Neural cell (in vitro differentiated cells): ENCODE measurements around the gene PRG3. TPM values are rescaled to one million over a fixed set of nuclear protein-coding genes. Genes with fewer than 3 reads are reported as not detected.

Experiments used
- H2AFZ ChIP-seq: fragments of 200-600, 300-800 bp; sonication (generic), shearing (Covaris generic); 2 replicates; pipeline ENCODE4 v1.6.0; 2014; ENCODE audit warnings: low read depth, mild to moderate bottlenecking, antibody characterized with exemption, low read length, moderate library complexity
- H3F3A ChIP-seq: fragments of 200-600 bp; shearing (Covaris generic); 2 replicates; pipeline ENCODE4 v1.6.1; 2016; ENCODE audit warnings: mild to moderate bottlenecking, moderate library complexity, mixed read lengths, antibody characterized with exemption, low read length; ENCODE audit not compliant: insufficient read depth, poor library complexity, severe bottlenecking
- H3K27ac ChIP-seq: fragments of 200-600, 300-800 bp; sonication (generic), shearing (Covaris generic); 2 replicates; pipeline ENCODE4 v1.5.1; 2014; ENCODE audit warnings: mild to moderate bottlenecking, low read length, moderate library complexity
- H3K27me3 ChIP-seq: fragments of 300-800, 200-600 bp; sonication (generic), shearing (Covaris generic); 2 replicates; pipeline ENCODE4 v1.6.0; 2014; ENCODE audit warnings: mild to moderate bottlenecking, low read depth, low read length, moderate library complexity; ENCODE audit not compliant: insufficient read depth
- H3K36me3 ChIP-seq: fragments of 300-800, 200-600 bp; sonication (generic), shearing (Covaris generic); 2 replicates; pipeline ENCODE4 v1.5.1; 2014; ENCODE audit warnings: mild to moderate bottlenecking, antibody characterized with exemption, low read length, moderate library complexity; ENCODE audit not compliant: insufficient read depth
- H3K4me2 ChIP-seq: fragments of 300-800, 200-600 bp; sonication (generic), shearing (Covaris generic); 2 replicates; pipeline ENCODE4 v1.6.0; 2014; ENCODE audit warnings: mild to moderate bottlenecking, low read length
- H3K4me3 ChIP-seq: fragments of 300-800, 200-600 bp; sonication (generic), shearing (Covaris generic); 2 replicates; pipeline ENCODE4 v1.5.1; 2014; ENCODE audit warnings: mild to moderate bottlenecking, low read length, moderate library complexity
- H3K79me2 ChIP-seq: fragments of 200-600 bp; shearing (Covaris generic); replicated peaks from 2 replicates; pipeline ENCODE4 v1.6.0; 2014; ENCODE audit warnings: mild to moderate bottlenecking, low read length, moderate library complexity; ENCODE audit not compliant: insufficient read depth
- H3K9ac ChIP-seq: fragments of 300-800, 200-600 bp; sonication (generic), shearing (Covaris generic); 2 replicates; pipeline ENCODE4 v1.6.1; 2016; ENCODE audit warnings: mild to moderate bottlenecking, low read length, mixed read lengths
- H3K9me2 ChIP-seq: fragments of 200-600 bp; shearing (Covaris generic); 2 replicates; pipeline ENCODE4 v1.6.1; 2016; ENCODE audit warnings: mild to moderate bottlenecking, low read length, mixed read lengths; ENCODE audit not compliant: insufficient read depth
- H3K9me3 ChIP-seq: fragments of 200-600, 300-800 bp; sonication (generic), shearing (Covaris generic); 2 replicates; pipeline ENCODE4 v1.6.1; 2016; ENCODE audit warnings: mild to moderate bottlenecking, mixed run types, low read length, moderate library complexity, mixed read lengths
- H4K20me1 ChIP-seq: fragments of 200-600 bp; shearing (Covaris generic); 2 replicates; pipeline ENCODE4 v1.6.1; 2016; ENCODE audit warnings: mild to moderate bottlenecking, mixed run types; ENCODE audit not compliant: insufficient read depth
- EP300 ChIP-seq: fragments of 450-650 bp; conservative IDR thresholded peaks from 2 replicates; pipeline ENCODE4 v1.6.1; 2014; ENCODE audit warnings: antibody characterized with exemption, mild to moderate bottlenecking, moderate library complexity; ENCODE audit not compliant: poor library complexity, severe bottlenecking
- EZH2 ChIP-seq: fragments of 200-600, 300-800 bp; shearing (Covaris generic), sonication (generic); IDR thresholded peaks from 2 replicates; pipeline ENCODE4 v1.6.1; 2014; ENCODE audit warnings: antibody characterized with exemption, low read length, borderline replicate concordance, mild to moderate bottlenecking; ENCODE audit not compliant: insufficient read depth, poor library complexity, severe bottlenecking
- MXI1 ChIP-seq: fragments of 450-650 bp; conservative IDR thresholded peaks from 2 replicates; pipeline ENCODE4 v1.6.1; 2014; ENCODE audit warnings: antibody characterized with exemption, mild to moderate bottlenecking; ENCODE audit not compliant: poor library complexity, severe bottlenecking
- POLR2AphosphoS5 ChIP-seq: IDR thresholded peaks from 2 replicates; pipeline ENCODE4 v1.6.1; 2012
- RAD21 ChIP-seq: fragments of 450-650 bp; conservative IDR thresholded peaks from 2 replicates; pipeline ENCODE4 v1.6.1; 2014; ENCODE audit warnings: antibody characterized with exemption, mild to moderate bottlenecking, moderate library complexity
- SMC3 ChIP-seq: fragments of 450-650 bp; conservative IDR thresholded peaks from 2 replicates; pipeline ENCODE4 v1.6.1; 2014; ENCODE audit warnings: antibody characterized with exemption, mild to moderate bottlenecking, moderate library complexity; ENCODE audit not compliant: poor library complexity
- TAF1 ChIP-seq: IDR thresholded peaks from 2 replicates; pipeline ENCODE4 v1.6.1; 2012; ENCODE audit warnings: low read depth
- polyA plus RNA-seq: library from polyadenylated mRNA; depleted of rRNA; stranded (reverse); fragments of >200 nt; gene quantifications from 2 replicates; pipeline ENCODE4 v1.2.3, GENCODE V29; 2014
- TF ChIP-seq, protein P1 (sequence below): IDR thresholded peaks from 2 replicates; pipeline ENCODE4 v1.6.1; 2012; ENCODE audit warnings: borderline replicate concordance
- TF ChIP-seq, protein P2 (sequence below): fragments of 450-650 bp; IDR thresholded peaks from 2 replicates; pipeline ENCODE4 v1.5.1; 2014; ENCODE audit warnings: antibody characterized with exemption, mild to moderate bottlenecking, moderate library complexity; ENCODE audit not compliant: poor library complexity, severe bottlenecking

PRG3 gene
- polyA plus RNA-seq, 1 donor from 2014 or later, result not detected

DNA sequence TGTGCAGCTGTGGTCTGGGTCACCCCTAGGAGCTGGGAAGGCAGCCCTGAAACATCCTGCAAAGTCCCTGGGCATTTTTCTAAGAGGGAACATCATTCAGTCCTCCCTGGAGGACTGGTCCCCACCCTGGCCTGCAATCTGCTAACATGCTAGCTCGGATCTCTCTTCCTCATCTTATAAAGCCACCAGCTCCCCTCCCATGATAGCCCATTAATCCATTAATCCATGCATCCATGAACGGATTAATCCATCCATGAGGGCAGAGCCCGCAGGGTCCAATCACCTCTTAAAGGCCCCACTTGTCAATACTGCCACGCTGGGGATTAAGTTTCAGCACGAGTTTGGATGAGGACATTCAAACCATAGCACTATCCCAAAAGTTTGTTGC, 12.1 kb downstream of the PRG3 start:
- H3K9ac ChIP-seq, result no peak overlapping the region
- H3K27ac ChIP-seq, result no peak overlapping the region
- TF ChIP-seq, protein P1, sequence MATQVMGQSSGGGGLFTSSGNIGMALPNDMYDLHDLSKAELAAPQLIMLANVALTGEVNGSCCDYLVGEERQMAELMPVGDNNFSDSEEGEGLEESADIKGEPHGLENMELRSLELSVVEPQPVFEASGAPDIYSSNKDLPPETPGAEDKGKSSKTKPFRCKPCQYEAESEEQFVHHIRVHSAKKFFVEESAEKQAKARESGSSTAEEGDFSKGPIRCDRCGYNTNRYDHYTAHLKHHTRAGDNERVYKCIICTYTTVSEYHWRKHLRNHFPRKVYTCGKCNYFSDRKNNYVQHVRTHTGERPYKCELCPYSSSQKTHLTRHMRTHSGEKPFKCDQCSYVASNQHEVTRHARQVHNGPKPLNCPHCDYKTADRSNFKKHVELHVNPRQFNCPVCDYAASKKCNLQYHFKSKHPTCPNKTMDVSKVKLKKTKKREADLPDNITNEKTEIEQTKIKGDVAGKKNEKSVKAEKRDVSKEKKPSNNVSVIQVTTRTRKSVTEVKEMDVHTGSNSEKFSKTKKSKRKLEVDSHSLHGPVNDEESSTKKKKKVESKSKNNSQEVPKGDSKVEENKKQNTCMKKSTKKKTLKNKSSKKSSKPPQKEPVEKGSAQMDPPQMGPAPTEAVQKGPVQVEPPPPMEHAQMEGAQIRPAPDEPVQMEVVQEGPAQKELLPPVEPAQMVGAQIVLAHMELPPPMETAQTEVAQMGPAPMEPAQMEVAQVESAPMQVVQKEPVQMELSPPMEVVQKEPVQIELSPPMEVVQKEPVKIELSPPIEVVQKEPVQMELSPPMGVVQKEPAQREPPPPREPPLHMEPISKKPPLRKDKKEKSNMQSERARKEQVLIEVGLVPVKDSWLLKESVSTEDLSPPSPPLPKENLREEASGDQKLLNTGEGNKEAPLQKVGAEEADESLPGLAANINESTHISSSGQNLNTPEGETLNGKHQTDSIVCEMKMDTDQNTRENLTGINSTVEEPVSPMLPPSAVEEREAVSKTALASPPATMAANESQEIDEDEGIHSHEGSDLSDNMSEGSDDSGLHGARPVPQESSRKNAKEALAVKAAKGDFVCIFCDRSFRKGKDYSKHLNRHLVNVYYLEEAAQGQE, result no peak
- no peak for TF ChIP-seq POLR2AphosphoS5
- TF ChIP-seq RAD21, result no peak
- TF ChIP-seq EZH2, result no peak
- TF ChIP-seq SMC3, result no peak
- TF ChIP-seq TAF1, result no peak
- TF ChIP-seq MXI1, result no peak
- TF ChIP-seq, protein P2, sequence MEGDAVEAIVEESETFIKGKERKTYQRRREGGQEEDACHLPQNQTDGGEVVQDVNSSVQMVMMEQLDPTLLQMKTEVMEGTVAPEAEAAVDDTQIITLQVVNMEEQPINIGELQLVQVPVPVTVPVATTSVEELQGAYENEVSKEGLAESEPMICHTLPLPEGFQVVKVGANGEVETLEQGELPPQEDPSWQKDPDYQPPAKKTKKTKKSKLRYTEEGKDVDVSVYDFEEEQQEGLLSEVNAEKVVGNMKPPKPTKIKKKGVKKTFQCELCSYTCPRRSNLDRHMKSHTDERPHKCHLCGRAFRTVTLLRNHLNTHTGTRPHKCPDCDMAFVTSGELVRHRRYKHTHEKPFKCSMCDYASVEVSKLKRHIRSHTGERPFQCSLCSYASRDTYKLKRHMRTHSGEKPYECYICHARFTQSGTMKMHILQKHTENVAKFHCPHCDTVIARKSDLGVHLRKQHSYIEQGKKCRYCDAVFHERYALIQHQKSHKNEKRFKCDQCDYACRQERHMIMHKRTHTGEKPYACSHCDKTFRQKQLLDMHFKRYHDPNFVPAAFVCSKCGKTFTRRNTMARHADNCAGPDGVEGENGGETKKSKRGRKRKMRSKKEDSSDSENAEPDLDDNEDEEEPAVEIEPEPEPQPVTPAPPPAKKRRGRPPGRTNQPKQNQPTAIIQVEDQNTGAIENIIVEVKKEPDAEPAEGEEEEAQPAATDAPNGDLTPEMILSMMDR, result no peak
- no peak for TF ChIP-seq EP300
- H3F3A ChIP-seq, result no peaks in the 10 kb centered on the region
- H3K79me2 ChIP-seq, result no peaks in the 10 kb centered on the region
- no peaks in the 10 kb centered on the region for H3K9me3 ChIP-seq
- H3K9me2 ChIP-seq, result no peaks in the 10 kb centered on the region
- no peaks in the 10 kb centered on the region for H4K20me1 ChIP-seq
- no peaks in the 10 kb centered on the region for H3K36me3 ChIP-seq
- H2AFZ ChIP-seq, result no peak overlapping the region
- H3K4me2 ChIP-seq, result no peak overlapping the region
- no peak overlapping the region for H3K4me3 ChIP-seq
- no peaks in the 10 kb centered on the region for H3K27me3 ChIP-seq

GRCh38 chr11:57368106-57368844, 12.7 kb downstream of the PRG3 start:
- no peak overlapping the region for H3K4me3 ChIP-seq
- H3K4me2 ChIP-seq, result no peak overlapping the region
- TF ChIP-seq TAF1 (no peak), POLR2AphosphoS5 (no peak), RAD21 (no peak), SMC3 (no peak), EZH2 (no peak), MXI1 (no peak), EP300 (no peak)
- TF ChIP-seq, protein P1, result no peak
- TF ChIP-seq, protein P2, result no peak
- no peak overlapping the region for H2AFZ ChIP-seq
- no peaks in the 10 kb centered on the region for H3K79me2 ChIP-seq
- H3K36me3 ChIP-seq, result no peaks in the 10 kb centered on the region
- H3K27me3 ChIP-seq, result no peaks in the 10 kb centered on the region
- no peak overlapping the region for H3K9ac ChIP-seq
- no peaks in the 10 kb centered on the region for H3K9me2 ChIP-seq
- H4K20me1 ChIP-seq, result no peaks in the 10 kb centered on the region
- H3K27ac ChIP-seq, result no peak overlapping the region
- H3K9me3 ChIP-seq, result no peaks in the 10 kb centered on the region
- no peaks in the 10 kb centered on the region for H3F3A ChIP-seq
